ENCODE results near the gene TOX2.

TOX2 gene

GRCh38 chr20:44023515-44024371, 109.1 kb downstream of the TOX2 start:
- DNase-seq = no peak

- no peak for DNase-seq
Measured at GRCh38 chr20:44024820-44025580, 110.3 kb downstream of the TOX2 start.

GRCh38 chr20:44025756-44026155, 111.1 kb downstream of the TOX2 start:
- DNase-seq = no peak

- no peak for DNase-seq
Measured at GRCh38 chr20:44026647-44027342, 112.1 kb downstream of the TOX2 start.

GRCh38 chr20:44027343-44028002, 112.8 kb downstream of the TOX2 start:
- no peak for DNase-seq

GRCh38 chr20:44028003-44028730, 113.5 kb downstream of the TOX2 start:
- no peak for DNase-seq

GRCh38 chr20:44028868-44029847, 114.5 kb downstream of the TOX2 start:
- DNase-seq = no peak

- DNase-seq = no peak
Measured at GRCh38 chr20:44029848-44030230, 115.2 kb downstream of the TOX2 start.

- DNase-seq = no peak
Measured at GRCh38 chr20:44030394-44030793, 115.7 kb downstream of the TOX2 start.

- DNase-seq = no peak
Measured at GRCh38 chr20:44031001-44031574, 116.4 kb downstream of the TOX2 start.

GRCh38 chr20:44031781-44032582, 117.3 kb downstream of the TOX2 start:
- DNase-seq = no peak

- no peak for DNase-seq
Measured at GRCh38 chr20:44032583-44033331, 118.1 kb downstream of the TOX2 start.

GRCh38 chr20:44033344-44033743, 118.7 kb downstream of the TOX2 start:
- DNase-seq = no peak

- DNase-seq = no peak
Measured at GRCh38 chr20:44033873-44034272, 119.2 kb downstream of the TOX2 start.

GRCh38 chr20:44034451-44034850, 119.8 kb downstream of the TOX2 start:
- no peak for DNase-seq

- DNase-seq = no peak
Measured at GRCh38 chr20:44034965-44035635, 120.4 kb downstream of the TOX2 start.

- no peak for DNase-seq
Measured at GRCh38 chr20:44035924-44036323, 121.3 kb downstream of the TOX2 start.

GRCh38 chr20:44036441-44036840, 121.8 kb downstream of the TOX2 start:
- no peak for DNase-seq

Data from stimulated activated CD4-positive, alpha-beta T cell treated with anti-CD3 and anti-CD28 coated beads, Interleukin-12 subunit alpha, Interleukin-12 subunit beta, amount 100 ng/mL, for 4 hours (primary cell).